ENCODE data around the gene SBK3. TPM values are rescaled to one million over a fixed set of nuclear protein-coding genes. Genes with fewer than 3 reads are reported as not detected.
A peak's percentile ranks its signal among the peaks of the same experiment; 100 is the strongest.

Gene SBK3
- total RNA-seq, 1 donor from 2014 or later = 3.6 TPM

- TF ChIP-seq CTCF (IDR thresholded peaks at IDR 0.05; ENCODE audit: unreplicated experiment) = no peak
- Mint-ChIP-seq H3K4me3 (ENCODE audit: unreplicated experiment) (no peak overlapping the region), H3K27me3 (ENCODE audit: unreplicated experiment) (peaks cover 8% of the 10 kb centered on the region), H3K36me3 (ENCODE audit: low read depth, unreplicated experiment) (no peaks in the 10 kb centered on the region), H3K4me1 (ENCODE audit: unreplicated experiment) (peaks cover 6% of the 10 kb centered on the region), H3K27ac (ENCODE audit: unreplicated experiment) (no peak overlapping the region), H3K9me3 (ENCODE audit: unreplicated experiment) (no peaks in the 10 kb centered on the region)
- no peak for DNase-seq (ENCODE audit: low spot score)
These were observed 22.5 kb upstream of the SBK3 start for GRCh38 chr19:55567708-55568328.

- H3K9me3 Mint-ChIP-seq (ENCODE audit: unreplicated experiment) = no peaks in the 10 kb centered on the region
- DNase-seq (ENCODE audit: low spot score) = no peak
- peaks cover 9% of the 10 kb centered on the region for H3K27me3 Mint-ChIP-seq (ENCODE audit: unreplicated experiment)
- H3K4me1 Mint-ChIP-seq (ENCODE audit: unreplicated experiment) = no peaks in the 10 kb centered on the region
- H3K36me3 Mint-ChIP-seq (ENCODE audit: low read depth, unreplicated experiment) = no peaks in the 10 kb centered on the region
- H3K27ac Mint-ChIP-seq (ENCODE audit: unreplicated experiment) = no peak overlapping the region
- H3K4me3 Mint-ChIP-seq (ENCODE audit: unreplicated experiment) = no peak overlapping the region
- no peak for TF ChIP-seq CTCF (IDR thresholded peaks at IDR 0.05; ENCODE audit: unreplicated experiment)
These were observed 21.5 kb upstream of the SBK3 start for GRCh38 chr19:55566823-55567222.

GRCh38 chr19:55563261-55563690 is 17.9 kb upstream of the SBK3 start:
- H3K9me3 Mint-ChIP-seq (ENCODE audit: unreplicated experiment) = no peaks in the 10 kb centered on the region
- no peak for TF ChIP-seq CTCF (IDR thresholded peaks at IDR 0.05; ENCODE audit: unreplicated experiment)
- H3K4me1 Mint-ChIP-seq (ENCODE audit: unreplicated experiment) = no peaks in the 10 kb centered on the region
- DNase-seq (ENCODE audit: low spot score) = no peak
- H3K27ac Mint-ChIP-seq (ENCODE audit: unreplicated experiment) = no peak overlapping the region
- H3K36me3 Mint-ChIP-seq (ENCODE audit: low read depth, unreplicated experiment) = no peaks in the 10 kb centered on the region
- peaks cover 7% of the 10 kb centered on the region for H3K27me3 Mint-ChIP-seq (ENCODE audit: unreplicated experiment)
- peak overlapping the region; percentile 51 for H3K4me3 Mint-ChIP-seq (ENCODE audit: unreplicated experiment)

GRCh38 chr19:55559684-55560083 is 14.3 kb upstream of the SBK3 start:
- Mint-ChIP-seq H3K9me3 (ENCODE audit: unreplicated experiment) (no peaks in the 10 kb centered on the region), H3K27ac (ENCODE audit: unreplicated experiment) (no peak overlapping the region), H3K36me3 (ENCODE audit: low read depth, unreplicated experiment) (no peaks in the 10 kb centered on the region), H3K4me3 (ENCODE audit: unreplicated experiment) (no peak overlapping the region), H3K4me1 (ENCODE audit: unreplicated experiment) (peaks cover 12% of the 10 kb centered on the region), H3K27me3 (ENCODE audit: unreplicated experiment) (peaks cover 6% of the 10 kb centered on the region)
- DNase-seq (ENCODE audit: low spot score) = no peak
- TF ChIP-seq CTCF (IDR thresholded peaks at IDR 0.05; ENCODE audit: unreplicated experiment) = no peak

GRCh38 chr19:55554741-55555152 is 9.4 kb upstream of the SBK3 start:
- Mint-ChIP-seq H3K4me1 (ENCODE audit: unreplicated experiment) (peaks cover 12% of the 10 kb centered on the region), H3K27ac (ENCODE audit: unreplicated experiment) (no peak overlapping the region), H3K36me3 (ENCODE audit: low read depth, unreplicated experiment) (no peaks in the 10 kb centered on the region), H3K4me3 (ENCODE audit: unreplicated experiment) (no peak overlapping the region), H3K9me3 (ENCODE audit: unreplicated experiment) (no peaks in the 10 kb centered on the region), H3K27me3 (ENCODE audit: unreplicated experiment) (peaks cover 10% of the 10 kb centered on the region)
- no peak for TF ChIP-seq CTCF (IDR thresholded peaks at IDR 0.05; ENCODE audit: unreplicated experiment)
- DNase-seq (ENCODE audit: low spot score) = no peak
